H9 (cell line): ENCODE results near the gene CLMN. TPM values are rescaled to one million over a fixed set of nuclear protein-coding genes. Genes with fewer than 3 reads are reported as not detected.
A peak's percentile ranks its signal among the peaks of the same experiment; 100 is the strongest.

ENCODE experiments used
- DNase-seq: peaks from one replicate; pipeline ENCODE4 v3.0.0-alpha.2; 2017
- H2AFZ ChIP-seq: one replicate; pipeline ENCODE4 v1.6.1; 2013; ENCODE audit warnings: mild to moderate bottlenecking, low read length, control low read depth, moderate library complexity
- H2AK5ac ChIP-seq: 2 replicates; pipeline ENCODE4 v1.6.1; 2013; ENCODE audit warnings: low read length, control low read depth, mixed read lengths; ENCODE audit not compliant: insufficient read length
- H2BK120ac ChIP-seq: one replicate; pipeline ENCODE4 v1.6.1; 2013; ENCODE audit warnings: low read depth, mild to moderate bottlenecking, low read length, control low read depth, inconsistent platforms; ENCODE audit not compliant: poor library complexity, severe bottlenecking
- H2BK12ac ChIP-seq: 2 replicates; pipeline ENCODE4 v1.6.1; 2013; ENCODE audit warnings: low read length, control low read depth, mixed read lengths, low read depth; ENCODE audit not compliant: insufficient read length
- H2BK15ac ChIP-seq: 2 replicates; pipeline ENCODE4 v1.6.1; 2013; ENCODE audit warnings: low read depth, low read length, control low read depth
- H2BK20ac ChIP-seq: one replicate; pipeline ENCODE4 v1.6.1; 2013; ENCODE audit warnings: low read depth, mild to moderate bottlenecking, low read length, control low read depth, inconsistent platforms; ENCODE audit not compliant: poor library complexity, severe bottlenecking
- H2BK5ac ChIP-seq: 2 replicates; pipeline ENCODE4 v1.6.1; 2013; ENCODE audit warnings: low read length, control low read depth, mixed read lengths; ENCODE audit not compliant: insufficient read length
- H3K14ac ChIP-seq: 2 replicates; pipeline ENCODE4 v1.6.1; 2013; ENCODE audit warnings: low read length, control low read depth; ENCODE audit not compliant: insufficient read depth
- H3K18ac ChIP-seq: 2 replicates; pipeline ENCODE4 v1.6.1; 2013; ENCODE audit warnings: low read depth, mild to moderate bottlenecking, mixed read lengths, low read length, control low read depth; ENCODE audit not compliant: insufficient read length
- H3K23ac ChIP-seq: 2 replicates; pipeline ENCODE4 v1.6.1; 2013; ENCODE audit warnings: low read length, control low read depth, mixed read lengths, low read depth; ENCODE audit not compliant: insufficient read length
- H3K23me2 ChIP-seq: 2 replicates; pipeline ENCODE4 v1.6.1; 2013; ENCODE audit warnings: low read depth, mild to moderate bottlenecking, mixed read lengths, low read length, control low read depth; ENCODE audit not compliant: insufficient read length, poor library complexity, severe bottlenecking
- H3K27ac ChIP-seq: 2 replicates; pipeline ENCODE4 v1.5.1; 2013; ENCODE audit warnings: low read length, control low read depth, mixed read lengths, low read depth; ENCODE audit not compliant: insufficient read length
- H3K27me3 ChIP-seq: 2 replicates; pipeline ENCODE4 v1.6.1; 2013; ENCODE audit warnings: low read length, control low read depth, inconsistent platforms; ENCODE audit not compliant: insufficient read depth
- H3K4ac ChIP-seq: 2 replicates; pipeline ENCODE4 v1.6.1; 2013; ENCODE audit warnings: low read depth, mild to moderate bottlenecking, control low read depth, inconsistent platforms, low read length, moderate library complexity
- H3K4me1 ChIP-seq: 2 replicates; pipeline ENCODE4 v1.6.1; 2013; ENCODE audit warnings: low read length, control low read depth, inconsistent platforms; ENCODE audit not compliant: insufficient read depth
- H3K4me2 ChIP-seq: 2 replicates; pipeline ENCODE4 v1.6.1; 2013; ENCODE audit warnings: low read length, control low read depth, mixed read lengths; ENCODE audit not compliant: insufficient read length, insufficient read depth
- H3K56ac ChIP-seq: 2 replicates; pipeline ENCODE4 v1.6.1; 2013; ENCODE audit warnings: low read depth, mild to moderate bottlenecking, mixed read lengths, low read length, control low read depth; ENCODE audit not compliant: insufficient read length
- H3K79me1 ChIP-seq: 2 replicates; pipeline ENCODE4 v1.6.1; 2013; ENCODE audit warnings: low read depth, mild to moderate bottlenecking, moderate library complexity, low read length, control low read depth, inconsistent platforms; ENCODE audit not compliant: insufficient read depth, poor library complexity, severe bottlenecking
- H3K79me2 ChIP-seq: 2 replicates; pipeline ENCODE4 v1.6.1; 2013; ENCODE audit warnings: low read length, control low read depth, inconsistent platforms; ENCODE audit not compliant: insufficient read depth
- H3K9ac ChIP-seq: 2 replicates; pipeline ENCODE4 v1.6.1; 2013; ENCODE audit warnings: low read length, control low read depth, mixed read lengths; ENCODE audit not compliant: insufficient read length; ENCODE audit errors: extremely low read depth
- H3K9me3 ChIP-seq: one replicate; pipeline ENCODE4 v1.6.1; 2013; ENCODE audit warnings: low read depth, low read length, inconsistent platforms; ENCODE audit not compliant: control insufficient read depth
- H3T11ph ChIP-seq: one replicate; pipeline ENCODE4 v1.6.1; 2013; ENCODE audit warnings: mild to moderate bottlenecking, low read length, control low read depth, inconsistent platforms
- H4K20me1 ChIP-seq: one replicate; pipeline ENCODE4 v1.6.1; 2013; ENCODE audit not compliant: control insufficient read depth, insufficient read length, insufficient read depth
- H4K5ac ChIP-seq: 2 replicates; pipeline ENCODE4 v1.6.1; 2013; ENCODE audit warnings: low read depth, mild to moderate bottlenecking, mixed read lengths, low read length, control low read depth; ENCODE audit not compliant: insufficient read length
- H4K8ac ChIP-seq: replicated peaks from 2 replicates; pipeline ENCODE4 v1.6.1; 2013; ENCODE audit warnings: low read length, control low read depth, mixed read lengths, low read depth; ENCODE audit not compliant: insufficient read length
- H4K91ac ChIP-seq: 2 replicates; pipeline ENCODE4 v1.6.1; 2013; ENCODE audit warnings: low read depth, mild to moderate bottlenecking, moderate library complexity, mixed read lengths, low read length, control low read depth; ENCODE audit not compliant: insufficient read length
- H3K27ac Mint-ChIP-seq, 3 experiments: 2 replicates in 2 of 3; 3 replicates in 1 of 3; pipeline ENCODE4 v1.8.0; 2020 to 2021; ENCODE audit warnings: mixed read lengths in 3 of 3, mild to moderate bottlenecking in 1 of 3, moderate library complexity in 1 of 3
- H3K27me3 Mint-ChIP-seq: 2 replicates; pipeline ENCODE4 v1.8.0; 2021; ENCODE audit warnings: low read depth, mild to moderate bottlenecking, moderate library complexity, mixed read lengths
- H3K36me3 Mint-ChIP-seq, 3 experiments: 2 replicates in 2 of 3; 3 replicates in 1 of 3; pipeline ENCODE4 v1.8.0; 2020 to 2021; ENCODE audit warnings: low read depth in 3 of 3, mixed read lengths in 3 of 3; ENCODE audit not compliant: insufficient read depth in 1 of 3
- H3K4me1 Mint-ChIP-seq, 2 experiments: 2 replicates each; pipeline ENCODE4 v1.8.0; 2020; ENCODE audit warnings: mixed read lengths in 2 of 2
- H3K4me3 Mint-ChIP-seq, 2 experiments: 2 replicates in 1 of 2; 3 replicates in 1 of 2; pipeline ENCODE4 v1.8.0; 2020 to 2021; ENCODE audit warnings: mild to moderate bottlenecking in 2 of 2, mixed read lengths in 2 of 2, moderate library complexity in 1 of 2
- H3K9me3 Mint-ChIP-seq, 2 experiments: 2 replicates in 1 of 2; 3 replicates in 1 of 2; pipeline ENCODE4 v1.8.0; 2020; ENCODE audit warnings: mild to moderate bottlenecking in 2 of 2, mixed read lengths in 2 of 2, moderate library complexity in 1 of 2
- CTCF ChIP-seq: fragments of 200-600 bp; sonication (generic); conservative IDR thresholded peaks from 3 replicates; pipeline ENCODE4 v1.8.0; 2021; ENCODE audit warnings: antibody characterized with exemption, mild to moderate bottlenecking
- WGBS: extraction: QIAGEN DNeasy Blood & Tissue Kit; methylation state at CpG from one replicate; pipeline ENCODE4 v1.1.7; 2013; ENCODE audit warnings: missing lambda C conversion rate, low lambda C conversion rate, mixed read lengths; ENCODE audit not compliant: insufficient read length; ENCODE audit errors: extremely low coverage; 5-methylcytosine and 5-hydroxymethylcytosine counted together
- total RNA-seq: library from RNA; stranded (reverse); gene quantifications from 2 replicates; pipeline ENCODE4 v1.2.1, GENCODE V29; 2021

Gene CLMN
- total RNA-seq, 1 experiment from 2014 or later, result 7.6 TPM

GRCh38 chr14:95299271-95299670 is 20.4 kb downstream of the CLMN start:
- H2BK12ac ChIP-seq, result no peak overlapping the region
- no peak overlapping the region for H3K18ac ChIP-seq
- H3K4me1 Mint-ChIP-seq, result peaks cover 12 to 22% of the 10 kb centered on the region in 2 experiments
- peak overlapping the region; percentile 50; the same call in 1 of the 2 replicates for H3K14ac ChIP-seq
- WGBS, result no CpG with 5 or more reads among the region's 5 CpGs
- H3T11ph ChIP-seq, result no peak overlapping the region
- no peak overlapping the region for H2AFZ ChIP-seq
- no peak overlapping the region for H3K27ac Mint-ChIP-seq
- no peak overlapping the region for H3K4me2 ChIP-seq
- no peak overlapping the region for H3K4ac ChIP-seq
- no peaks in the 10 kb centered on the region for H3K79me2 ChIP-seq
- H3K27me3 ChIP-seq, result no peaks in the 10 kb centered on the region
- no peak overlapping the region for H3K27ac ChIP-seq
- H4K8ac ChIP-seq, result no peak overlapping the region
- no peak for TF ChIP-seq CTCF
- H2BK20ac ChIP-seq, result no peak overlapping the region
- no peak overlapping the region for H4K5ac ChIP-seq
- H3K23ac ChIP-seq, result no peak overlapping the region
- H2AK5ac ChIP-seq, result no peak overlapping the region
- no peaks in the 10 kb centered on the region for H3K79me1 ChIP-seq
- H4K91ac ChIP-seq, result no peak overlapping the region
- H3K4me3 Mint-ChIP-seq, result no peak overlapping the region
- H3K36me3 Mint-ChIP-seq, result peaks cover 0 to 19% (median 0%) of the 10 kb centered on the region in 3 experiments; a peak in 4 of 7 replicates
- no peak for DNase-seq
- H3K56ac ChIP-seq, result no peak overlapping the region
- H3K23me2 ChIP-seq, result peaks cover 3% of the 10 kb centered on the region
- H2BK15ac ChIP-seq, result no peak overlapping the region
- H4K20me1 ChIP-seq, result no peaks in the 10 kb centered on the region
- no peak overlapping the region for H3K9ac ChIP-seq
- H2BK120ac ChIP-seq, result no peak overlapping the region
- no peaks in the 10 kb centered on the region for H3K9me3 ChIP-seq
- peaks cover 7 to 13% of the 10 kb centered on the region in 2 experiments for H3K9me3 Mint-ChIP-seq
- no peak overlapping the region for H2BK5ac ChIP-seq
- no peaks in the 10 kb centered on the region for H3K4me1 ChIP-seq
- H3K27me3 Mint-ChIP-seq, result peaks cover 5% of the 10 kb centered on the region
